Activated CD8-positive, alpha-beta T cell treated with anti-CD3 and anti-CD28 coated beads for 36 hours (primary cell): ENCODE measurements around the gene LTO1. TPM values are rescaled to one million over a fixed set of nuclear protein-coding genes. Genes with fewer than 3 reads are reported as not detected.

ENCODE experiments used
- ATAC-seq: fragments of 200-7000 bp; cut with Tn5 transposase; one replicate; pipeline ENCODE4 v1.10.0; 2021; ENCODE audit warnings: mild to moderate bottlenecking, moderate library complexity
- CTCF ChIA-PET: fragments of 350-600 bp; sonication (Branson Sonifier 250); formaldehyde crosslinking; loops from one replicate; lab custom pipeline; 2021; ENCODE audit warnings: antibody characterized with exemption; lab: Charles Lee
- POLR2A ChIA-PET: fragments of 350-600 bp; sonication (Branson Sonifier 250); formaldehyde crosslinking; loops from one replicate; lab custom pipeline; 2021; ENCODE audit warnings: antibody characterized with exemption; lab: Charles Lee
- DNase-seq: peaks from one replicate; pipeline ENCODE4 v3.0.0-alpha.2; 2020
- H3K27ac Mint-ChIP-seq: one replicate; pipeline ENCODE4 v1.8.0; 2021; ENCODE audit warnings: mild to moderate bottlenecking, mixed read lengths
- H3K27me3 Mint-ChIP-seq: one replicate; pipeline ENCODE4 v1.8.0; 2021; ENCODE audit warnings: mixed read lengths
- H3K36me3 Mint-ChIP-seq: one replicate; pipeline ENCODE4 v1.8.0; 2021; ENCODE audit warnings: low read depth, mixed read lengths
- H3K4me1 Mint-ChIP-seq: one replicate; pipeline ENCODE4 v1.8.0; 2021; ENCODE audit warnings: low read depth, mixed read lengths
- H3K4me3 Mint-ChIP-seq: one replicate; pipeline ENCODE4 v1.8.0; 2021; ENCODE audit warnings: mild to moderate bottlenecking, moderate library complexity, mixed read lengths
- H3K9me3 Mint-ChIP-seq: one replicate; pipeline ENCODE4 v1.8.0; 2021; ENCODE audit warnings: mixed read lengths
- intact Hi-C: fragments of 100-400 bp; cut with micrococcal nuclease; formaldehyde crosslinking; loops from one replicate; pipeline ENCODE4 v1.10.0; 2022
- total RNA-seq, 2 experiments: library from RNA; stranded (reverse); gene quantifications; one replicate each; pipeline ENCODE4 v1.2.3, GENCODE V29; 2021
- TF ChIP-seq, protein P1 (sequence below): fragments of 200-600 bp; IDR thresholded peaks from one replicate; pipeline ENCODE4 v1.8.0; 2022; ENCODE audit warnings: antibody characterized with exemption, mild to moderate bottlenecking

Gene LTO1
- total RNA-seq, 2 experiments from 2014 or later = 14.9 to 15.9 TPM

DNA sequence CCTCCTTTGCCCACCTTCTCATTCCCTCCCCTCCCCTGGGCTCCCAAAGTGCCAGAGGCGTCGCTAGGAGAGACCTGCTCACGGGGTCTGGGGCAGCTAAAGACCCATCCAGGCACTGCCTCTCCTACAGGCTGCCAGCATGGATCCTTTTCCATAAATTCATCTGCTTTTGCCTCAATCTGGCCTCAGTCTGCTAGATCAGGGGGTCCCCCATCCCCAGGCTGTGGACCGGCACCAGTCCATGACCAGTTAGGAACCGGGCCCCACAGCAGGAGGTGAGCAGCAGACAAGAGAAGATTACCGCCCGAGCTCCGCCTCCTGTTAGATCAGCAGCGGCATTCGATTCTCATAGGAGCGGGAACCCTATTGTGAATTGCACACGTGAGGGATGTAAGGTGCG lies 12.3 kb downstream of the LTO1 start:
- Mint-ChIP-seq H3K4me3 (no peak overlapping the region), H3K27ac (no peak overlapping the region), H3K27me3 (no peaks in the 10 kb centered on the region), H3K4me1 (no peaks in the 10 kb centered on the region), H3K36me3 (peaks cover 7% of the 10 kb centered on the region), H3K9me3 (no peaks in the 10 kb centered on the region)
- ChIA-PET POLR2A (interaction anchor here (2.1 kb wide), 1 partner anchor 12 kb away, joined by 4 read pairs; the partner anchor contains the start of gene LTO1), CTCF (interaction anchor here (1.6 to 2.4 kb wide), 2 partner anchors 8 to 20 kb away, joined by 4 to 16 read pairs; no protein-coding TSS in a partner anchor)
- DNase-seq = no peak
- ATAC-seq = no peak
- intact Hi-C loops = no loop called here
- TF ChIP-seq, protein P1, sequence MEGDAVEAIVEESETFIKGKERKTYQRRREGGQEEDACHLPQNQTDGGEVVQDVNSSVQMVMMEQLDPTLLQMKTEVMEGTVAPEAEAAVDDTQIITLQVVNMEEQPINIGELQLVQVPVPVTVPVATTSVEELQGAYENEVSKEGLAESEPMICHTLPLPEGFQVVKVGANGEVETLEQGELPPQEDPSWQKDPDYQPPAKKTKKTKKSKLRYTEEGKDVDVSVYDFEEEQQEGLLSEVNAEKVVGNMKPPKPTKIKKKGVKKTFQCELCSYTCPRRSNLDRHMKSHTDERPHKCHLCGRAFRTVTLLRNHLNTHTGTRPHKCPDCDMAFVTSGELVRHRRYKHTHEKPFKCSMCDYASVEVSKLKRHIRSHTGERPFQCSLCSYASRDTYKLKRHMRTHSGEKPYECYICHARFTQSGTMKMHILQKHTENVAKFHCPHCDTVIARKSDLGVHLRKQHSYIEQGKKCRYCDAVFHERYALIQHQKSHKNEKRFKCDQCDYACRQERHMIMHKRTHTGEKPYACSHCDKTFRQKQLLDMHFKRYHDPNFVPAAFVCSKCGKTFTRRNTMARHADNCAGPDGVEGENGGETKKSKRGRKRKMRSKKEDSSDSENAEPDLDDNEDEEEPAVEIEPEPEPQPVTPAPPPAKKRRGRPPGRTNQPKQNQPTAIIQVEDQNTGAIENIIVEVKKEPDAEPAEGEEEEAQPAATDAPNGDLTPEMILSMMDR = no peak

DNA sequence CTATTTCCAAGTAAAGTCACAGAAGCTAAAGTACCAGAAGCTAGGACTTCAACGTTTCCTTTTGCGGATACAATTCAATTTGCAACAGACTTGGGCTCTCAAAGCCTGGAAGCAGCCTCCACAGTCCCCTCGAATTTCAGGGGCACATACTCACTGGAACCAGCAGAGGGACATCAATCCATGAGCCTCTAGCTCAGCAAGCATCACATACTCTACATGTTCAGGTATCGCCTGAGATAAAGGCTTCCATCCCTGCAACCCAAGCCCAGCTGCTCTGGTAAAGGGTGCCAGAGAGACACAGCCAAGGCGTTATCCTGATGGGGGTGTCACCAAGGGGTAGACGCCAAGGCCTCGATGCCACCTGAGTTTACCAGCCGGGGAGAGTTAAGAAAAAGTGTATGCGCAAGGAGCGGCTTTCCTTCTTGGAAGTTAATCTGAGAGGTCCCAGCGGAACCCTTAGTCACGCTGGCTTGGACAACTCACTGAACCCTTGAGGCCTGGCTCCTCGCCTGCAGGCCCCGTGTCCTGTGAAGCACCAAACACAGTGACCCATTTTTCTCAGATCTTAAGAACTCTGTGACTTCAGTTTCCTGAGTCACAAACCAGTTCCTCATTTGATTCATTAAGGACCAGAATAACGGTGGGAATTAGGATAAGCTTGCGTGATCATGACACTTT lies 13.0 kb downstream of the LTO1 start:
- H3K36me3 Mint-ChIP-seq = peaks cover 3% of the 10 kb centered on the region
- no peak overlapping the region for H3K4me3 Mint-ChIP-seq
- H3K27me3 Mint-ChIP-seq = no peaks in the 10 kb centered on the region
- no peak for ATAC-seq
- H3K27ac Mint-ChIP-seq = no peak overlapping the region
- no peak for DNase-seq
- intact Hi-C loops = no loop called here
- H3K4me1 Mint-ChIP-seq = no peaks in the 10 kb centered on the region
- TF ChIP-seq, protein P1 = no peak
- CTCF ChIA-PET = interaction anchor here (1.1 to 2.4 kb wide), 3 partner anchors 9 to 19 kb away, joined by 3 to 16 read pairs (median 4); partner anchors contain the start of gene LTO1
- POLR2A ChIA-PET = interaction anchor here (2.1 kb wide), 1 partner anchor 12 kb away, joined by 4 read pairs; the partner anchor contains the start of gene LTO1
- no peaks in the 10 kb centered on the region for H3K9me3 Mint-ChIP-seq

DNA sequence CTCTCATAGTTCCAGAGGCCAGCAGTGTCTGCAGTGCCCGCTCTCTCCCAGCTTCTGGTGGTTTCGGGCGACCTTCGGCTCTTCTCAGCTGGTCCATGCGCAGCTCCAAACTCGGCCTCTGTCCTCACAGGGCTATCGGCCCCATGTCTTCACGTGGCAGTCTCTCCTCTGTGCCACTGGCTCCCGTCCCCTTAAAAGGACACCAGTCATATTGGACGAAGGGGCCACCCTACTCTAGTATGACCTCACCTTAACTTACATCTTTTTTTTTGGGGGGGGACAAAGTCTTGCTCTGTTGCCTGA lies 13.8 kb downstream of the LTO1 start:
- TF ChIP-seq, protein P1 = no peak
- DNase-seq (no peak), ATAC-seq (no peak)
- intact Hi-C loops = no loop called here
- no peaks in the 10 kb centered on the region for H3K9me3 Mint-ChIP-seq
- ChIA-PET CTCF (interaction anchor here (1.1 to 2.4 kb wide), 3 partner anchors 9 to 19 kb away, joined by 3 to 16 read pairs (median 4); partner anchors contain the start of gene LTO1), POLR2A (interaction anchor here (2.1 kb wide), 1 partner anchor 13 kb away, joined by 4 read pairs; the partner anchor contains the start of gene LTO1)
- no peaks in the 10 kb centered on the region for H3K4me1 Mint-ChIP-seq
- H3K4me3 Mint-ChIP-seq = no peak overlapping the region
- no peaks in the 10 kb centered on the region for H3K27me3 Mint-ChIP-seq
- peaks cover 3% of the 10 kb centered on the region for H3K36me3 Mint-ChIP-seq
- no peak overlapping the region for H3K27ac Mint-ChIP-seq

DNA sequence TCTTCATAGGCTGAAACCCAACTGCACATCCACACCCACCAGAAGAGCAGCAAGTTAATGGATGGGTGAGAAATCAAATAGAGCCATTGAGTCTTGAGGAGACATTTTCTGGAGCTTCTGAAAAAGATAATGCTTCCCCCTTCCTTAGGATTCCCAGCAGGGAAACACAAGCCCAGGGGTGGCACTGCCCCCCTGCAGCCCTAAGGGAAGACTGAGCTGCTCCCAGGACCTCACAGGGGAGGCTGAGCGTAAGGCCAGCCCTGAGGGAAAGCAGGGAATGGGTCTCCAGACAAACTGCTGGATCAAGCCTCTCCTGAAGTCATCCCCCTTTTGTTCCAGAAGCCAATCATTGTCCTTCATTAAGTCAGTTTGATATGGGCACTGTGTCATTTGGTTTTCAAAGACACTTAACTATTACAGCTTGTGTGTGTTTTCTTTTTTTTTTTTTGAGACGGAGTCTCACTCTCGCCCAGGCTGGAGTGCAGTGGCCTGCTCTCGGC lies 15.1 kb downstream of the LTO1 start:
- POLR2A ChIA-PET = interaction anchor here (1.0 kb wide), 1 partner anchor 11 kb away, joined by 3 read pairs; no protein-coding TSS in a partner anchor

More for the DNA sequence above, 15.1 kb downstream of the LTO1 start:
- TF ChIP-seq, protein P1 = no peak
- Mint-ChIP-seq H3K9me3 (no peaks in the 10 kb centered on the region), H3K4me1 (no peaks in the 10 kb centered on the region), H3K27ac (no peak overlapping the region), H3K27me3 (no peaks in the 10 kb centered on the region), H3K36me3 (peaks cover 3% of the 10 kb centered on the region), H3K4me3 (no peak overlapping the region)
- DNase-seq = no peak
- CTCF ChIA-PET = interaction anchor here (3.1 kb wide), 1 partner anchor 10 kb away, joined by 14 read pairs; no protein-coding TSS in a partner anchor
- ATAC-seq = no peak
- intact Hi-C loops = no loop called here
